Glomerular visceral epithelial cell (primary cell): ENCODE measurements around the gene IGF2BP2.

Source experiments
- DNase-seq: peaks from one replicate; pipeline ENCODE4 v3.0.0-alpha.2; 2016; ENCODE audit errors: extremely low spot score

The IGF2BP2 gene

DNA sequence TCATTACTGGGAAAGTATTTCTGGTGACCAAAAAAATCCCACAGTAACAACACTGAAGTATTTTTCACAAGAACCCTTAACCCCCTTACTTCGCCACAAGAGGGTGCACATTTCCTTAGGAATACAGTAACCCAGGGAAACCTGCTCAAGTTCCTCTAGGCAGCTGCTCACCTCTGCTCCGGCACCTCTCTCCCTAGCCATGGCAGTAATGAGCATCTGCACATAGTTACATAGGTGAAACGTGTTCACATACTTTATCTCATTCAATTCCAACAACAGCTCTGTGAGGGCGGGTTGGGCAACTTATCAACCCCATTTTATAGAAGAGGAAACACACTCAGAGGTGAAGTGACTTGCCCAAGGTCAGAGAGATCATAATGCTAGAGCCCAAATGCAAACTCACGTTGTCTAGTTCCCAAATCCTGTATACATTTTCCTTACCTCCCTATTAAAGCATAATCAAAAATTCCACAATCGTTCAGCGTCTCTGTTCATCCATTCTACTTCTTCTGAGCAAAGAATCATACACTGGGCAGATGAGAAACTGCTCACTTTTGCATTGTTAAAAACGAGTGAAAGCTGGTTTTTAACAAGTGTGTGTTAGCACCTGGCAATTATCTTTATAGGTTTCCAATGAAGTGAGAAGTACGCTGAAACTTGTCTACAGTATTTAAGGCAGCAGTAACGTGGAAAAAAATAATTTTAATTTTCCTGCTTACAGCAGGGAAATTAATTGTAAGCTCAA is 90.7 kb downstream of the IGF2BP2 start:
- DNase-seq: peak; percentile 81

DNA sequence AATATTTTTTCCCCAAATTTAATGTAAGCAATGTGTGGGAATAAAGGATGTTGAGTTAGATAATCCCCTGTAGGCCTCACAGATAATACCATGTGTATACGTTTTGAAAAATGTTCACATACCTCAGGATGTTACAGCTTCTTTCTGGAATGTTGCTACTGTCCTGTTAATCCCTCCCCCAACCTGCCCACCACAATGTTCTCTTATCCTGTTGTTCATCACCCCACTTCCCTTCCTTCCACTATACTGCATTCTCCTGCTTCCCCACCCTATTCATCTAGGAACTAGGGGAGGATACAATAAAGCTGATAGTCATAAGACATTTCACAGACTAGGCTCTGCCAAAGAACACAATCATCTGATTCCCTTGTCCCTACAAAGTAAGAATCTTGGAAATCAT is 92.1 kb downstream of the IGF2BP2 start:
- DNase-seq: peak; percentile 87

DNA sequence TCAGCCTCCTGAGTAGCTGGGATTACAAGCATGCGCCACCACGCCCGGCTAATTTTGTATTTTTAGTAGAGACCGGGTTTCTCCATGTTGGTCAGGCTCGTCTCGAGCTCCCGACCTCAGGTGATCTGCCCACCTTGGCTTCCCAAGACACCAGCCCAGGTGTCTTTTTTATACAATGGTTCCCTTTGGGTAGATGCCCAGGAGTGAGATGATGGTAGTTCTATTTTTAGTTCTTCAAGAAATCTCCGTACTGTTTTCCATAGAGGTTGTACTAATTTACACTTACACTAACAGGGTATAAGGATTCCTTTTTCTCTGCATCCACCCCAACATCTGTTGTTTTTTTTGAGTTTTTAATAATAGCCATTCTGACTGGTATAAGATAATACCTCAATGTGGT is 94.3 kb downstream of the IGF2BP2 start:
- no peak for DNase-seq

DNA sequence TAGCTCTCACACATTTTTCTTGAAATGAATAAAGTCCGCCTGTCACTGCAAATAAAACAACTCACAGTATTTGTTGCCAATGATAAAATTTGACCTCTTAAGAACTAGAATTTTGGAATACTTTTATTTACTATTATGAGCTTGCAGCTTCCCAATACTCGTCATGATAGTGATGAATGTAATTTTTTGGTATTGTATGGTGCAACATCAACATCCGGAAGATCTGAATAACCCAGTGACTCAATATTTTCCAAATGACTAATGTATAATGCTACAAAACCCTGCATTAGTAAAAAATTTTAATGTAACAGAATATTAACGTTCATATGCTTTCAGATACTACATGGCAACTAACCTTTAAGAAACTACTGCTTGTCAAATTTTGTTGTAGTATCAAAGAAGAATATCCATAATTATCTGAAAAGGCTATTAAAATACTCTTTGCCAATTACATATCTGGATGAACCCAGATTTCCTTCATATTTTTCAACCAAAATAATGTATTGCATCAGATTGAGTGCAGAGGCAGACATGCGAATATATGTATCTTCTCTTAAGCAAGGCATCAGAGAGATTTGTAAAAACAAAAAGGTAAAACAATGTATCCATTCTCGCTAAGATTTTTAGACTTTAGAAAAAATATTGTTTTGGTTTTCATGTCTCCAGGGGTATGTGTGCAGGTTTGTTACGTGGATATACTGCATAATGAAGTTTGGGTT is 95.3 kb downstream of the IGF2BP2 start:
- DNase-seq: no peak

DNA sequence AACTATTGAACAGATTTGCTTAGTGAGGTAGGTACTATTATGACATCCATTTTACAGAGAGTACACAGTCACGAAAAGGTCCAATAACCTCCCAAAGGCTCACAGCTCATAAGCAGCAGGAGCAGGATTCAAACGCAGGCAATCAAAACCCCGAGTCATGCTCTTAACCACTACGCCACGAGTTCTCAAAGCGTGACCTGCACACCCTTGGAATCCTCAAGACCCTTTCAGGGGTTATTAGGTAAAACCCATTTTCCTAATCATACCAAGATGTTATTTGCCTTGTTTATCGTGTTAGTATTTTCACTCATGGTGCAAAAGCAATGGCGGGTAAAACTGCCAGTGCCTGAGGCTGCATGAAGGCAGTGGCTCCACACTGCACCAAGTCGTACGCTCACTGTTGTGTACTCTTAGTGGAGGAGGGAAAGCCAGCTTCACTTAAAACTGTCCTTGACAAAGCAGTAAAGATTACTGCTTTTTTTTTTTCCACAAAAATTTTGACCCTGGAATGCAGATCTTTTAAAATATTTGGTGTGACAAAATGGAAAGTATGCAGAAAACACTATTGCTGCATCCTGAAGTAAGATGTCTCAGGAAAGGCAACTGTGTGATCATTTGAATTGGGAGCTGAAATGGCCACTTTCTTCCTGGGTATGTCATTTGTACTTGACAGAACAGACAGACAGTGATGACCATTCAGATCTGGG is 96.1 kb downstream of the IGF2BP2 start:
- no peak for DNase-seq

DNA sequence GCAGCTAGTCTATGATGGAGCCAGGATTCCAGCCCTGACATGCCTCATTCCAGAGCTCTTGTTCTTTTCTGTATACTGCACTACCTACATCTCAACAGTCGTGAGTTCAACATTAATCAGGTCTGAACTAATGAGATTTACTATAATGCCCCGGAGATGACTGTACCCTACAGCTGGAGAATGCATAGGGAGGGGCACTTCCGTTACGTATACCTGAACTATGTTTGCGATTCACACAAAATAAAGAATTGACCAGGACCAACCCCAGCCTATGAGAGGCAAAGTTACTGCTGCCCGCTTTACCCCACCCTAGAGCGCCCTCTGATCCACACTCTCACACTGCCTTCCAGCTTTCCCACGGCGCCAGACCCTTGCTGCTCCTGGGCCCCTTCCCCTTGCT is 97.0 kb downstream of the IGF2BP2 start:
- DNase-seq: no peak

DNA sequence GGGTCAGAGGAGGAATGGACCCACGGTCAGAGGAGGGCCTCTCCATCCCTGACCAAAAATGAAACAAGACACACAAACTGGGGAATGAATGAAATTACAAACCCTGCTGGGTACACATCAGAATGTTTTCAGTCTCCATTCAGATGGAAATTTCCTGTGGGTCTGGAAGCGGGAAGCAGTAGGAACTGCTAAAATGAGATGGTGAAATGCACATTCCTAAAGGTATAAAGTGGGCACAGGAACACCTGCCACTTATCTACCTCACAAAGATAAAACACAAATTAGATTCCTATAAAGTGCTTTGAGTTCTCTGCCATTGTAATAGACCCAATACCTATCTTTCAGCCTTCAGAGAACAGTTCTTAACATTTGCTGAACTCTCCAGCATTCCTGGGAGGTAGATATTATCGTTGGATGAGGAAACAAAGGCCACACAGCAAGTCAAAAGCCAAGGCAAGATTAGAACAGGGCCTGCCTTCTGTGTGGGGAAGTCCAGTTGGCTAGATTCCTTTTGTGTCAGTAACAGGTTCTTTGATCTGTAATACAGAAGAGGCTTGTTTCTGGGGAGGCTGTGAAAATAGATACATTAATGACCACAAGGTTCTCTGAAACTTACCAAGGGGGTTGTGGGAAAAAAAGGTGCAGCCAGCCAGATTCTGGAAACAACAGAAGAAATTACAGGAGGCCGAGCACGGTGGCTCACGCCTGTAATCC is 98.4 kb downstream of the IGF2BP2 start:
- no peak for DNase-seq

DNA sequence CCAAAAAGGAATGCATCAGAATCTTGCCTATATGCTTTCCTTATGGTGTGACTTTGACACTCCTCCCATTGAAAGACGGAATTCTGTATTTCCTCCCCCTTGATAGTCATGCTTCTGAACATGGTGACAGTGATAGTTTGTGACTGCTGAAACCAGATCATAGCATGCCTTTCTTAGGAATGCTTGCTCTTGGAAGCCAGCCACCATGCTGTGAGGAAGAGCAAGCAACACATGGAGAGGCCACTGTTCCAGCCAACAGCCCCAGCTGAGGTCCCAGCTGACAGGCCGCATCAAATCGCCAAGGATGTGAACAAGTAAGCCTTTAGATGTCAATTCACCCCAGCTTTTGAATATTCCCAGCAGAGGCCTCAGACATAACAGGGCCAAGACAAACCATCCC is 100.1 kb downstream of the IGF2BP2 start:
- DNase-seq: no peak

DNA sequence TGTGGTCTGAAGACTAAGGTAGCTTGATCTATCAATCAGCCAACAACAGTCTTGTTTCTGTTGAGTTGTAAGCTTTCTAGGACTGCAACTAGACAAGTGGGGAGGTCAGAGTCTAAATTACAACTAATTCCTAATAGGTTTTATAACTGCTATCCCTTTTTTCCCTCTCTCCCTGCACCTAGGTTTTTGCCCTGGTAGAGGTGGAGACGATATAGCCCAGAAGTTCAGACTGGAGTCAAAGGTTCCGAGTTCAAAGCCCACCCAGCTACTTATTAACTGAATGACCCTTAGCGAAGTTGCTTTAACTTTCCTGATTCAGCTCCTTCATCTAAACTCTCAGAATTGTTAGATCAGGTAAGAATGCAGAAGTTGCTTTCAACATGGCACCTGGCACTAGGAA is 100.6 kb downstream of the IGF2BP2 start:
- DNase-seq: no peak

DNA sequence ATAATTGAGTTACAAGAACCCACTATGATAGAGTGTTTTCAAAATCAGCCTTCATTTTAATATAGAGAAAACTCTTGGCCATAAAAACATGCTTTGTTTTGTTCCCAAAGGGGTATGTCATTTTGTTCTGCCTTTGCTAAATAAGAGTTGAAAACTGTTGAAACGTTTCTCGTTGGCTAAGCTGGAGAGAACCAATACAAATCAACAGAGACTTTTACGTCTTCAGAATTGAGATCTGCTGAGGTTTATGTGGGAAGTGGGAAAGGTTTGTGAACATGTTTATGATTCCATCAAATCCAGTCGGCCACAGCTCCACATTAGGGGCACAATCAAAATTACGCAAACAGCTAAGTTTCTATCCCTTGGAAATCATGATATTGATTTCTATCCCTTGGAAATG is 102.0 kb downstream of the IGF2BP2 start:
- DNase-seq: no peak

DNA sequence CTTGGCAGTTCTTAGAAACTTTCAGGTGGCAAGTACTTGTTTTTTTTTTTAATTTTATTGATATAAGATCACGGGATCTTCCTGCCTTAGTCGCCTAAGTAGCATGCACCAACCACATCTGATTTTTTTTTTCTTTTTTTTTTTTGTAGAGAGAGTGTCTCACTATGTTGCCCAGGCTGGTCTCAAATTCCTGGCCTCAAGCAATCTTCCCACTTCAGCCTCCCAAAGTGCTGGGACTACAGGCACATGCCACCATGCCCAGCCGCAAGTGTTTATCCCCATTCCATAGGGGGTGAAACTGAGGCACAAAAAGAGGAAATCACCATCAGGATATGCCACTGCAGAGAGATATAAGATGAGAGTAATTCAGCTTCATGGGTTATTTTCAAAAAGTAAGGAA is 102.9 kb downstream of the IGF2BP2 start:
- no peak for DNase-seq

DNA sequence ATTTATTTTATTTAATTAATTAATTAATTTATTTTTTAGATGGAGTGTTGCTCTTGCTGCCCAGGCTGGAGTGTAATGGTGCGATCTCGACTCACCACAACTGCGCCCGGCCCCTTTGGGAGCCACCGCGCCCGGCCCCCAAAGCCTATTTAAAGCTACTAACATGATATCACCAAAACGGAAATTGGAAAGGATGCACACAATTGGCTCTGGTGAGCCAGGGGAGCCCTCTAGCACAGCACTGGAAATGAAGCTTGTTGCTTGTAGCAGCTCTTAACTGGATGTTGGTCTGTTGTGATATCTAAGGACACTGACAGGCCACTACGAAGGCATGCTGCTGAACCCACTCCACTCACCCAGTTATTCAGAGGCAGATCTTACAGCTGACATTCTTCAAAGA is 104.5 kb downstream of the IGF2BP2 start:
- no peak for DNase-seq

DNA sequence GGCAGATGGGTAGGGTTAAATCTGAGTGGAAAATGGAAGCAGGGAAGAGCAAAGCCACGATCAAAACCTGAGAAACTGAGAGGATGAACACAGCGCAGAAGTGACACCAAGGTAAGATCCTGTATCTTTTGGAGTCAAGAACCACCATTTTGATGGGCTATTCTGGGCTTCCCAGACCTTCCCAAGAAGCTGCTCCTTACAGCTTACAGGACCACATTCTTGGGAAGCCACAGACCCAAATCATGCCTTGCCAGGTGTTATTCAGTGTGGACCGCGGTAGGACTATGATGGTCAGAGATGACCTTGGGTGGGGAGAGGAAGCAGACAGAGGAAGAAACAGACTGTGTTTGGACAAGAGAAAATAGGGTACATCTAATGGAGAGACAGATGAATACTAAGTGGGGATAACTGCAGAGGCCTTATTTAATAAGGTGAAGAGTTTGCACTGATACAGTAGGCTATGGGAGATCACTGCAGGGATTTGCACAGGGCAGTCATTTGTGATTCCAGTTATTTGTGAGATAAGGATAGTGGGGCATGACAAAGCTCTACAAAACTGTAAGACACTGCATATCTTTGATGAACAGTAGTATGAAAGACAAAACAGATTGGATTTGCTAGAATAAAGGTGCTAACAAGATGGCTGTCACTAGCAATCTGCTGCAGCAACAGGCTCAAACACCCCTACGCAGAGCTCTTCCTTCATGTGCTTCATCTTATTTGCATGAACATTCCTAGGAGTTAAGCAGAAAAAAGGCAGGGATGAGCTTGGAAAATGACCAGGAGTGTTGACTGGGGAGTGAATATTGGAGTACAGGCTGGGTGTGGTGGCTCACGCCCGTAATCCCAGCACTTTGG is 105.9 kb downstream of the IGF2BP2 start:
- DNase-seq: no peak

DNA sequence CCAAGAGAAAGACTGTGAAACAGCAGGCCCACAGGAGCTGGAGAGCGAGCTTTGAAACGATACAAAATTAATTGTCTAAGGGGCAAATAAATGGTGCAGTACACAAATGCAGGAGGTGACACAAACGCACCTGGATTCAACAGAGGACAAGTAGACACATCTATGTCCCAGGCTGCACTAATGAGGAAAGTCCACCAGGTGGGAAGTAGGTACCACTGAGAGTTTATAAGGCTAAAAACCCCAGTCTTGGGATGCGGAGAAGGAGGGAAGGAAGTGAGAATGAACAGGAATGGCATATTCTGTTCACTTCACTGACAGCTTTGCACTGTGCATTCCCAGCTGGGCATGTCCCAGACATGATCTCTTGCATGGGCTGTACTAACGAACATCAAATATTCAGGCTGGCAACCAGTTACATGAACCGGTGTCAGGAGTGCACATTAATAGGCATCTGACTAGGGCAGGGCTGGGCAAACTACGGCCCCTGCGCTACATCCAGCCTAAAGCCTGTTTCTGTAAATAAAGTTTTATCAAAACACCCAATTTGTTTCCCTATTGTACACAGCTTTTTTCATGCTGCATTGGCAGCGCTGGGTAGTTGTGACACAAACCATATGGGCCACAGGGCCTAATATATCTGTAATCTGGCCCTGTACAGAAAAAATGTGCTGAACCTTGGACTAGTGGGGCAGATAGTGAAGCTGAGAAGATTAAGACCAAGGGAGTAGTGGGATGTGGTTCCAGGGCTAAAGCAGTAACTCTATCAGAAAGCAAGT is 107.0 kb downstream of the IGF2BP2 start:
- DNase-seq: no peak

DNA sequence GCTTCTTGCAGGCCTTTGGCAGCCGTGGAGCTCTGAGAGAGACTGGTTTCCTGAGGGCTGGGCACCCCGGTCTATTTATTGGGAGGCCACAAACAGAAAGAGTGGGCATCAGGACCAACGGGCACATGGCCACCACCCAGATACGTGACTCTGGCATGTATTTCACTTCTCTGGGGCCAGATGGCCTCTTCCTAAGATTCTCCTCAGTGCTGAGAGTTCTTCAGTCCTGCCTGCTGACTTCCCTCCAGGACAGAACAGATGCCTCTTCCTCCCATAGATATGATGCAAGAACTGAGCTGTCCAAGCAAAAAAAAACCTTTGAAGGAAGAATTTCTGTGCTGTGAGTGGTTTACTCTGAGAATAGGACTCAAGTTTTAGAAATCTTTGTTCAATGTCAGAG is 107.7 kb downstream of the IGF2BP2 start:
- peak; percentile 47 for DNase-seq

DNA sequence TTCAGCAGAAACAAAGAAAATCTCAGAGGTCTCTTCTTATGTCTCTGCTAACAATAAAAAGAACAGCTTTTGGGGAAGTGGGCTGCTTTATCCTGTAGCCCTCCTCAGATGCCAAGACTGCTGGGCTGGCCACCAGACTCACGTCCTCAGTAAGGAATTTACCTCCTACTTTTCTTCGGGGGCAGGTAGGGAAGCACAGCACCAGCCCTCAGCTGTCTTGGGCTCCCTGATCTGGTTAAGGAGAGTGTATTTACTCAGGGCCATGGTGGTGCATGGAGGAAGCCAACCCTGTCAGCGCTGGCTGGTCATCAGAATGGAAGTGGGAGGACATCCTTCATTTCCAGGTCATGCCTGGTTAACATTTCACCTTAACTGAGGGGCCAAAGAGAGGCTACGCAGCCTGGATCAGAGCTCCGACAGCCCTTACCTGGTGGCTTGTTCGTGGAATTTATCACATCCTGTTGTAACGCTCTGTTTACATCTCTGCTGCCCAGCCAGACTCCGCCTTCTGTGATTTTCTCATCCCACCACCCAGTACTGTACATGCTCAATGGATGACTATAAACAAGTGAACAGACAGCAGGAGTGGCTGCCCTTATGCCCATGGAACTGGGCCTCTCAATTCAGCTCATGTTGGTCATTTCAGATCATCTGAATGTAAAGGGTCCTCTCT is 108.3 kb downstream of the IGF2BP2 start:
- no peak for DNase-seq

DNA sequence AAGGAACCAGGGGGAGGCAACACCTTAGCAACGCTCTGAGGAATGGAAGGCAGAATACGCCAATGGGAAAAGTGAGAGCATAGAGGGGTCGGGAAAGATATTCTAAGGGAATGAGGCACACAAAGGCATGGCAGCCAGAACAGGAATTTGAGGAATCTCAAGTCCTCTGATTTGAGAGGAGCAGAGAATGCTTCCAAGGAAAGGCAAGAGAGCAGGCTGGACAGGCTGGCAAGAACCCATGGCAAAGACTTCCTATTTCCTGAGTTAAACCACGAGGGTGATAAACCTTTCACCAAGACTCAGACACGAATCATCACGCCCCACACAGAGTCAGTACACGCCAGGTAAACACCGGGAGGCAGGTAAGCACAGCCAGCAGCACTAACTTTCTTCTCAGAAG is 109.8 kb downstream of the IGF2BP2 start:
- DNase-seq: peak; percentile 44

DNA sequence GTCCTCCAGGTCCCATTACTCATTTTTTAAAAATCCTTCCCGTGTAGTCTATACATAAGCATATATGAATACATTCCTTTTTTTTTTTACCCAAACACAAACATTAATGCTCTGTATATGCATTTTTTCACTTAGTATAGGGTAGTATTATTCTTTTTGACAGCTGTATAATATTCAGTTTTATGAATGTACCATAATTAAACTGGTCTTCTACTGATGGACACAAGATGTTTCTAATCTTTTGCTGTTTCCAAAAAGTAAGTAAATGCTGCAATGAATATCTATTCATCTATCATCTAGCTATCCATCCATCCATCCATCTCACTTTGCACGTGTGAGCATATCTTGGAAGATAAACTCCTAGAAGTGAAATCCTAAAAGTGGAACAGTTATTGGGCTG is 110.8 kb downstream of the IGF2BP2 start:
- no peak for DNase-seq

DNA sequence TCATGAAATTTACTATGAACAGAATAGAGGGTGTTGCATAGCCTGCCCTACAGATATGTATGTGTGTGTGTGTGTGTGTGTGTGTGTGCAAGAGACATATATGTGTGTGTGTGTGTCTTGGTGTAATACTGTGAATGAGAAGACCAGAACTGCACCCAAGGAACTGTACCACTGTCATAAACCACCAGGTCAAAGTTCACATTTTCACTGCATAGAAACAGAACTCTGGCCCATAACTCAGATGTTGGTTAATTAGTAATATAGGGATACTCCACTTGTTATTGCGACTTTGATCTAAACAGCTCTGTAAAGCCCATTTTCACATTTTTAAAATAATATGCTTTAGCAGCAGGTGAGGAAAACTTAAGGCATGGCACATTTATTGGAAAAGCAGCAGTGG is 111.8 kb downstream of the IGF2BP2 start:
- DNase-seq: no peak

DNA sequence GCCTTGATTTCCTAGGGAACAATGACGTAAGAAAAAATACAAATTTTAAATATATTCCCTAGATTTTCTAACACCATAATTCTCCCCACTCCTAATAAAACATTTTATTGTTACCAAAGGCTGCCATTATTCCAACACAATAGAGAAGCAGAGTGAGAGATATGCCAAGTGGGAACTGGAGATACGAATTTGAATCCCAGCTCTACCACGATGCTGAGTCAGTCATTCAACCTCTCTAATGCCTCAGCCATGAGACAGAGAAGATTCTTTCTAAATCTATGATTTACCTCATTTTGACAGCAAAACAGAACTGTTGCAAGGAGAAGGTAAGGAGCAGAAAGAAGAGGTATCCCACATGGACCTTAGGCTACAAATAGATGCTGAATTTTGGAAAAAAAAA is 112.5 kb downstream of the IGF2BP2 start:
- DNase-seq: no peak
